Uterus (tissue), 2 donors: Measurements from ENCODE around the gene SEL1L3.

Experiments
- POLR2A ChIP-seq, 2 donors: fragments of 450-650 bp; IDR thresholded peaks; one replicate each; pipeline ENCODE4 v1.6.1; 2016; ENCODE audit warnings: antibody characterized with exemption in 2 of 2, mild to moderate bottlenecking in 1 of 2, moderate library complexity in 1 of 2
- TF ChIP-seq, protein P1 (sequence below), 4 experiments: fragments of 200-600 bp in 2 of 4; fragments of 450-650 bp in 2 of 4; sonication (generic) in 2 of 4; IDR thresholded peaks; one replicate each; pipeline ENCODE4 v1.5.1; 2016 to 2019; ENCODE audit warnings: antibody characterized with exemption in 4 of 4, mild to moderate bottlenecking in 2 of 4, moderate library complexity in 1 of 4

DNA sequence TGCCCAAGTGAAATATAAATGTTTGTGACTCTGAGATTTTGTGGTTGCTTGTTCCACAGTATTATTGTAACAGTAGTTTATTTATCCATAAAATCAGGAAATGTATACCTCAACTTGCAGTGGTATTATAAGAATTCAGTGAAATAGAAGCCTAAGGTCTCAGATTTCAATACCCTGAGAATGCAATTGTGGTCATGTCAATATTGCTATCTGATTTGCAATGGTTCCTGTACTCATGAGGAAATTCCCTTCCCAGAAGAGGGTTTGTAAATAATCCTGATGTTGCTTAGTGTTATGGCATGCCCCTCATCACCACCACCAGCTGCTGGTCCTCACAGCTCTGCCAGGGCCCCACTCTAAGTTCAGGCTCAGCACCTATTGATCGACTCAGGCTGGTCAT is 139.4 kb downstream of the SEL1L3 start:
- TF ChIP-seq, protein P1, sequence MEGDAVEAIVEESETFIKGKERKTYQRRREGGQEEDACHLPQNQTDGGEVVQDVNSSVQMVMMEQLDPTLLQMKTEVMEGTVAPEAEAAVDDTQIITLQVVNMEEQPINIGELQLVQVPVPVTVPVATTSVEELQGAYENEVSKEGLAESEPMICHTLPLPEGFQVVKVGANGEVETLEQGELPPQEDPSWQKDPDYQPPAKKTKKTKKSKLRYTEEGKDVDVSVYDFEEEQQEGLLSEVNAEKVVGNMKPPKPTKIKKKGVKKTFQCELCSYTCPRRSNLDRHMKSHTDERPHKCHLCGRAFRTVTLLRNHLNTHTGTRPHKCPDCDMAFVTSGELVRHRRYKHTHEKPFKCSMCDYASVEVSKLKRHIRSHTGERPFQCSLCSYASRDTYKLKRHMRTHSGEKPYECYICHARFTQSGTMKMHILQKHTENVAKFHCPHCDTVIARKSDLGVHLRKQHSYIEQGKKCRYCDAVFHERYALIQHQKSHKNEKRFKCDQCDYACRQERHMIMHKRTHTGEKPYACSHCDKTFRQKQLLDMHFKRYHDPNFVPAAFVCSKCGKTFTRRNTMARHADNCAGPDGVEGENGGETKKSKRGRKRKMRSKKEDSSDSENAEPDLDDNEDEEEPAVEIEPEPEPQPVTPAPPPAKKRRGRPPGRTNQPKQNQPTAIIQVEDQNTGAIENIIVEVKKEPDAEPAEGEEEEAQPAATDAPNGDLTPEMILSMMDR (IDR thresholded peaks at IDR 0.05): no peak
- no peak for TF ChIP-seq POLR2A (IDR thresholded peaks at IDR 0.05)
